DMS153 (cell line): Measurements from ENCODE around the gene COL4A1.

Experiments used
- DNase-seq: peaks from one replicate; lab custom pipeline; 2025; lab: John Stamatoyannopoulos, UW

Gene COL4A1

DNA sequence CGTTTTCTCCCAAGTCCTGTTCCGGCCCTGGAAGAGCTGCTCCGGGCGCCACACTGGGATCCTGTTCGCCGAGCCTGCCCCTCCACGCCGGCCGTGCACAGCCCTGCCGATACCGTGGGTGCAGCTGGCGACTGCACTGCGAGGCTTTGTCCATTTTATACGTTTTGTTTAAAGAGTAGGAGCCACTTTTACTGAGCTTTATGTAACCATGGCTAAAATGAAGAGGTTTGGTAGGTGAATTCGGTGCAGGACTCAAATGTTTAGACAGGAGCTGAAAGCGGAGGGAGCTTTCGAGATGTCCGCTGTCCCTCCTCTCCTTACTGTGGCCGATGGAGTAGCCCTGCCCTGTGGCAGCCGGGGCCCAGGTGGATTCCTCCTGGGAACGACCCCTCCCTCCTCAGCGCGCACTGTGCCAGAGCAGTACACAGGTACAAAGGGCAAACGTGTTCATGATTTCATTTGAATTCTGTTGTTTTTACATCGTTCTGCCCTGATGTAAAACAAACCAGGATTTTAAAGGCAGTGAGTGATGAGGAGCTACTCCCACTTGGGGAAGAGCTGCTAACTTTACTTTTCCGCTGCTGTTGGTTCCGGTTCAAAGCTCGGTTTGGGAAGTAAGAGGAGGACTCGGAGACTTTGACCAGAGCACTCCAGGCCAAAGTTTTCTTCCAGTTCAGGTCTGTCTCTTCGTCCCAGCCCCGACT, 1.9 kb upstream of the COL4A1 start:
- DNase-seq: no peak

DNA sequence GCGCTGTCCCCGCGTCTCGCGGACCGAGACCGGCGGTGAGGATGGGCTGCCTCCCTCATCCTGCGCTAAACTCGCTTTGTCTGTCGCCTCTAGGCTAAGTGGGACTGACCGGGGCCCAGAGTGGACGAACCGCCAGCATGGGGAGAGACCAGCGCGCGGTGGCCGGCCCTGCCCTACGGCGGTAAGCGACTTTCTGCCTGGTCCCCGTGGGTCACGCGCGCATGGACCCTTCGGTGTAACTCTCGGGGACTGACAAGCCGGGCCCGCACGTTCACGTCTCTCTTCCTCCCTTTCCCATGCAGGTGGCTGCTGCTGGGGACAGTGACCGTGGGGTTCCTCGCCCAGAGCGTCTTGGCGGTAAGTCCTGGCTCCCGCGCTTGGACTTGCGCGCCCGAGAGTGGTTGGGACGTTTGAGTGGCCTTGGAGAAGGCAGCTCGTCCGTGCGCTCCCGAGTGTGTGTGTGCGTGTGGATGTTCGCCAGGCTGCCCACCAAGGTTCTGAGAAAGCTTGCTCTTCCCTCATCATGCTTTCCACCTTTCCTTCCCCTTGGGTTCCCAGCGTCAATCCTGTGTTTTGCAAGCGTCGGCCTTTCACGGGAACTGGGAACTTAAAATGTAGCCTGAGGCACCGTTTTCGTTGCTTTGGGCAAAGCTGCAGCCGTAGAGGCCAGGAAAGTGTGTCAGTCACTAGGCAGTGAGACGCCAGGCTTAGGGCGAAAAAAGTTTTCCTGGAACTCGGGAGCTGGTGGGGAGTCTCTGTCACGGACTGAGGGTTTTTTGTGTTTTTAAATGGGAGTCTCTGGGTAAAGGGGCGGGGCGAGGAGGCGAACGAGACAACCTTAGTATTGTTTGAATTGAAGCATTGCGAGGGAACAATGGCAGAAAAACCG, 1.1 kb upstream of the COL4A1 start:
- DNase-seq: no peak

DNA sequence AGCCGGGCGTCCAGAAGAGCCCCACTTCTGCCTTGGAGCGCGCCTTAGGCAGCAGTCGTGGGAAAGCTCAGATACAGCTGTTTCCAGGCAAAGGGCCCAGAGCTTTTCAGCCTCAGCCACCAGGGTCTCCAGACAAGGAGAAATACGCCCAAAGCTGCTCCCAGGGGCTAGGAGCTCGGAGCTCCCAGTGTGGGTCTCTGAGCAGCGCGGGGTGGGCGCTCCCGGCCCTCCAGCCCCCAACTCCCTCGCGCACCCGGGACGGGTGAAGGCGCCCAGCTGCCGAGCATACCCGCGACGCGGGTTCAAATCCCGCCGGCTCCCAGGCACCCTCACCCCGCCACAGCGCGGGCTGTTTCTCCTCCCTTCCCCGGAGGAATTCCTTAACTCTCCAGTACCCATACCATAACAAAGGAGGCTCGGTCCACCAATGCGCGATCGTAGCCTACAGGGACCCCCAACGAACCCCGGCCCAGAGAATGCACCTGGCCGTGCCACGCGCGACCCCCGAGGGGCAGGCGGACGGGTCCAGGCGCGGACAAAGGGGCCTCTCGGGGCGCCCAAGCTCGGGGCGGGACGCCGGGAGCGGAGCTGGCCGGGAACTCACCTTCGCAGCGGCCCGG, 507 bp downstream of the COL4A1 start:
- DNase-seq: no peak

DNA sequence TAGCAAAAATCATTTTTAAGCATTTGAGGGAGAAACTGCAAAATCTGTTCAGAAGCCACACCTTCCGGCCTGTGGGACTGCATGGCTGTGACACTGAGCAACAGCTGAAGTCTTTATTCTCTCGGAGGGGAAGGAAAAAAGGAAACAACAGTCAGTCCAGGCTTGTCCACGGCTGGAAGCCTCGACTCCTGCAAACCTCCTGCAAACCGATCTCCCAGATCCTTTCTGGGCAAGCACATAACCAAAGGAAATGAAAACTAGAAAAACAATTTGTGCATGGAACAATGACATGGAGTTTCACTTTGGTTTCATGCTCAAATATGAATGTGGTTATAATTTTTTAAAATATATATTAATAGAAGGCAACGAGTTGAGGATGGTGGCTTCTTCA, 1.0 kb downstream of the COL4A1 start:
- no peak for DNase-seq

DNA sequence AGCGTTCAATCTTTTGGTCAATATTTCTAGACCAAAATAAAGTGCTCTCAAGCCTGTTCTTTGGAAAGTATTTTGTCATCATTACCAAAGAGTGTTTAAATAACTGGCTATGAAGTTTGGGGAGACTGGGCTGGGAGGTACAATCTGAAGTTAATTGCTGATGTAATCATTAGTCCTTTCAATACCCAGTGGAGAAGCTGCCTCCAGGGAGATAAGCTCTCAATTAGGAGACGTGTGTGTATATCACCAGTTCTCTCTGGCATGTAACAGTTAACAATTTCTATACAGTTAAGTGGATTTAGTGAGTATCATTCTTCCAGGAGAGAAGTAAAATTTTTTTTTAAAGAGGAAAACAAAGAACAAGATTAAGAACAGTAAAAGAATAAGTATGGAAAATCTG, 1.4 kb downstream of the COL4A1 start:
- no peak for DNase-seq

DNA sequence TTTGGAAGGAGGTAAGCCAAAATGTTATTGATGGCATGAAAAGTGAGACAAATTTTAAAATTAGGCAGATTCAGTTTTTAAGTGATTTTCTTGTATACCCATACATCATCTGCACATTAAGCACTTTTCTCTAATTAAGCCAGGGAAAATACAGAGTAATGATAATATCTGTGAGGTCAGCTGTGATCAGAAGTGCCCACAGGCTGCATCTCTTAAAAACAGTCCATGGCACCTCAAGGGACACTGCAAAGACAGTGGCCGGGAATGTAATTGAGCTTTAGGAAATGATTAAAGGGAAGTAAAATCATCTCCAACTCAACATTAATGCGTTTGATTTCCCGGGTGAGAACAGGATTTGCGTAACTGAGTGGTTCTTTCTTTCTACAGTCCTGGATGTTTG, 2.0 kb downstream of the COL4A1 start:
- no peak for DNase-seq

DNA sequence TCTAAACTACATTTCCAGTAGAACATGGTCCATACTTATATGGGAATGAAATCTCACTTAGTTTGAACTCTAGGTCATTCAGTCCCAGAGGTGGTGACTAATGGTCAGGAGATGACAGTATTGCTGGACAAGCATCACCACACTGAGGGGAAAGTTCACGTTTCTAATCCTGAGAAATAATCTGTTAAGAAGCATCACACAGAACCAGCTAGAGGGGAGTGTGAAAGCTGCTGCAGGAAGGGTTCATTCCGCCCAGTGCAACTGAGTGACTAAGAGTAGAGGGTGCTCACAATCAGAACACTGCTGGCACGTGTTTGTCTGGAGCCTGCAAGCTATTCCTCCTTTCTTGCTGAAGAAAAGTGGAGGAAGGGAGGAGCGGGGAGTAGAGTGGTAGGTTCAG, 2.7 kb downstream of the COL4A1 start:
- no peak for DNase-seq

DNA sequence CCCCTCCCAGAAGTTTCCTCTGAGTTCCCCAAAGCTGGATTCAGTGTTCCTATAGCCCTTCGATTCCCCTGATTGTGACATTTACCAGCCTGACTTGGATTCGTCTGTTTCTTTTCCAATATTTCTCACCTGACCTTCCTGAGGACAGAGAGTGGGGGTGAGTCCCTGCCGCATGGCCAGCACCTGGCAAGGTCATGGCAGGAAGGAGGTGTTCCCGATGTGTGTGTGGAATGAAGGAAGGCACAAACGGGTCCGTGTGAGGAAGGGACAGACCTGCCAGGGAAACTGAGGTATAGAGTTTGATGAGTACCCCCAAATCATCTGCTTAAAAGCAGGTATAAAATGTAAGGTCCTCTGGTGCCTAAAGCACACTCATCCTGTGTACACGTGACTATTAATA, 3.3 kb downstream of the COL4A1 start:
- no peak for DNase-seq

DNA sequence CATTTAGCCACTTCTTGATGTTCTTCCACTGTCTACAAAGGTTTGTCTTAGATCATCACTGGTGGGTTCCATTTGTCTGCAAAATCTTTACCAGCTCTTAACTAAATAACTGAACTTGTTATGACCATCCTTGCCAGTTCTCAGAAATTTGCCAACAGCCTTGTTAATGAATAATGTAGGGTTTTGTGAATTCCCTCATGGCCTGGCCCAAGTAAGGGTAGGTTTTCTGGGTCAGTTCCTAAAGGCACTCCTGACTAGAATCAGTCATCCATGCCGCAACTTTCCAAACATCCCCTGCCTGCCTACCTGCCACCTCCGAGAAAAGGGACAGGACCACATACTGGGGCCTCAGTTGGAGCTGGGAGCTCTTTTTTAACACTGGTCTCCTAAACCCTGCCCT, 4.0 kb downstream of the COL4A1 start:
- no peak for DNase-seq

DNA sequence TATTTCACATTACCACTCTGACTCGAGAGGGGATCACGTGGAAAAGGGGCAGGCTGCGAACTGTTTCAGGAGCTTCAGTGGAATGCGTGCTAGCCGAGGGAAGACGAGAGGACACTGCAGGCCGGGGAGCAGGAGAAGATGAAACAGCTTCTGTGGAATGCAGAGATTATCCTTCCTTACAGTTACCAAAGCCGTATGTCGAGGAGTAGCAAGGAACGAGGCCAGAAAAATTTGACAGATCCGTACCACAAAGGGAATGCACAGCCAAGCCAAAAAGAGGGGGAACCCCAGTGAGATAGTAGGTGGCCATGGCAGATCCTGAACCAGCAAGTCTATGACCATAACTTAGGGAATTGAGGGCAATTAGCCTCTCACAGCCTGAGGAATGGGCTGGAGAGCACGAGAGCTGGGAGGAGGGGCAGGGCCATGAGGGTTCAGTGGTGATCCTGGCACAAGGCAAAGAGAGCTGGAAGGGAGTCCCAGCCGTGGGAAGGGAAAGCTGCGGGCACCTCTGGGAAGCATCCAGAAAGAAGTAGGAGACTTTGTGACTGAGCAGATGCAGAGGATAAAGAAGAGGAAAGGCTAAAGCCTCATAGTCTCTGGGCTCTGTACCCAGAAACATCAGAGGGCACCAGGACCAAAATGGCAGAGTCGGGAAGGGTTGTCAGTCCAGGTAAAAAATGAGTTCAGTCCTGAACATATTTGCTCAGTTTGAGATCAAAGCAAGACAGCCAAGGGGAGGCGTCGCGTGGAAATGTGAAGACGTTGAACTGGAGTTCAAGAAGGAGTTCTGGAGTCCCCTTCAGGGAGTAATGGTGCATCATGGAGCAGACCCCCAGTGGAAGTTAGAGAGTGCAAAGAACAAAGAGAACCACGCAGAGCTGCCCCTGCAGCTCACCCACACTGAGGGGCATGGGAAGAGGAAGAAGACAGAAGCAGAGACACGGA, 5.1 kb downstream of the COL4A1 start:
- no peak for DNase-seq

DNA sequence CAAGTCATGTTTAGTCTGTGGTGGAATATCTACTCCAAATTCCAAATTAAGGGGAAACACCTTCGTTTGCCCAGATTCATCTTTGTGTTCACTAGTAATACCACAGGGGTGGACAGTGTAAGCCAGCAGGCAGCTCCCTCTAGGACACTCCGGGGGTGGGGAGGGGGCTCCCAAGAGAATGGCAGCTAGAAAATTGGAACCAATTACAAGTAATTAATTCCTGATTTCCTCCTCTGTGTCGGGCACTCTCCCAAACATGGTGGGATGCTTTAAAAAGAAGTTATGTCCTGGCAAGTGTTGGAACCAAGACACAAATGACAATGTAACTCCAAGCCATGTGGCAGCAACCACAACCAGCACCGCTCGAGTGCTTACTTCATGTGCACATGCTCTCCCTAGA, 5.9 kb downstream of the COL4A1 start:
- no peak for DNase-seq

DNA sequence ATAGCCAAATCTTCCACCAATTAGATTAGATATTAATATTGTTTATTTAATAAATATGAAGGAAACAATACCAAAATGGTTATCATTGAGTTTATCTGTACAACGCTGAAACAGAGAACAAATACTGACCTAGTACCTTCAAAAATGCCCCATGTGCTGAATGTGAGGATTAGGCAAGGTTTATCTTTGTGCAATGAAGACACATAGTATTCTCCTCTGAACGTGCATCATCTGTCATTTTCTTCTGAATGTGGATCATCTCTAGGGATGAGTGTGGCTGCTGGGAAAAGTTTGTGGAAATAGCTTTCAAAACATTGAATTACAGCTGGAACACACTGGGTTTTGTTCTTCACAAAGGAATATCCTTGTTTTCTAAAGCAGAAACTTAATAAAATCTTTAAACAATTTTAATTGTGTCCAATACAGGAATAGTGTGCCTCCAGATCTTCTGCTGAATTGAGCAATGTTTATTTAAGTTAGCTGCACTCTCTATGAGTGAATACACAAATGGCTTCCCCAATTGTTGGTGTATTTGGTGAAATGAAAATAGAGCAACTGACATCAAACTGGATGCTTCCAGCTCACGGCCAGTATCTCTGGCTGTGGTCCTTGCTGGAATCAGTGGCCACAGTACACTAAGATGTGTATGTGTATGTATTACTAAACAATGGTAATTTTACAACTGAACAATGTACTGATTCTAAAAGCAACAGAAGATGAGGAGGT, 6.7 kb downstream of the COL4A1 start:
- no peak for DNase-seq

DNA sequence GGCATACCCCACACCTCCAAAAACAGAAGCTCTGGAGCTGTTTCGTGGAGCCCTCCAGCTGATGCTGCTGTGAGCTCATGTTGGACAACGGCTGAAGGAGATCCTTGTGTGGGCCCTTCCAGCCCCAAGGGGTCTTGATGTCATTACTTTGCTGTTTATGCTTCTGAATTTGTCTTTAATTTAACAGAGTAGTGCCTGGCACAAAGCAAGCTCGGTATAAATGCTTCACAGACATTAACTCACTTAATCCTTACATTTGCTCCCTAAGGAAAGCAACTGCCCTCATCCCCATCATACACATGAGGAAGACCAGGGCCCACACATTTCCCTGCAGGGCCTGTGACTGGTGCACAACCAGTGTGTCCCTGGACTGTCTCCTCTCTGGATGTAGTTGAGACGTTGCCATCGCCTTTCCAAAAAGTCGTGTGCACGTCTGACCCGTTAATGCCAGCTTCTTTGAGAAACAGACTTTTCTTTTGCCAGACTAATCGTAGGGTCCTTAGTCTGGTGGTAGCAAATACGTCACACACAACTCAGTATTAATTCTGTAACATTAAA, 7.6 kb downstream of the COL4A1 start:
- DNase-seq: no peak

DNA sequence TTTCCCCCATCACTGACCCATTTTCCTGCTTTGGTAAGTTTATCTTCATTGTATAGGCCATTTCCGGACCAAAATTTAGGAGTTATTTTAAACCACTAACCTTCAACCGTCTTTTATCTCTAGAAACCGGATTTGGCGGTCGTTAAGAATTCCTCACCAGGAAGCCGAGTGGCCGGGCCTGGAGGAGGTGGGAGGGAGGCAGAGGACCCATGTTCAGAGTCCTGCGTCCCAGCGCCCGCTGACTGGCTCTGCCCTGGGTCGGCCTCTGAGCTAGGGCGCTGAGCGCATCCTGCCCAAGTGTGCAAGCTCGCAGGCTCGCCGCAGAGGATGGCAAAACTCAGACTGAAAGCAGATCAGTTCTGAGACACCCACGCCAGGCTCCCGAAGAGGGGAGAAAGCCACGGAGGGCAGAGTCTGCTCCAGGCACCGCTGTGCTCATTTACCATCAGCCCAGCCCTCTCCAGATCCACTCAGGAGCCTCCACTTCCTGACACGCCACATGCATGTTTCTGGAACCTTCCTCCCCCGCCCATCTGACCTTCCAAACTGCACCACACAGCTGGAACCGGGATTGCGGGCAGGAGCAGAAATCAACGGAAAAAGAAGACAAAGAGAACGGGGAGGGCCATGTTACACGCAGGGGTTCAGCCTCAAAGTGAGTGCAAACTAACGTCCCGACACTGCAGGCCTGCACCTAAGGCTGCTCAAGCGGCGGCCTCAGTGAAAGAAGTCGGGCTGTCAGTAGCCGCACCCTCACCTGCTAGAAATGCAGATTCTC, 8.3 kb downstream of the COL4A1 start:
- DNase-seq: no peak

DNA sequence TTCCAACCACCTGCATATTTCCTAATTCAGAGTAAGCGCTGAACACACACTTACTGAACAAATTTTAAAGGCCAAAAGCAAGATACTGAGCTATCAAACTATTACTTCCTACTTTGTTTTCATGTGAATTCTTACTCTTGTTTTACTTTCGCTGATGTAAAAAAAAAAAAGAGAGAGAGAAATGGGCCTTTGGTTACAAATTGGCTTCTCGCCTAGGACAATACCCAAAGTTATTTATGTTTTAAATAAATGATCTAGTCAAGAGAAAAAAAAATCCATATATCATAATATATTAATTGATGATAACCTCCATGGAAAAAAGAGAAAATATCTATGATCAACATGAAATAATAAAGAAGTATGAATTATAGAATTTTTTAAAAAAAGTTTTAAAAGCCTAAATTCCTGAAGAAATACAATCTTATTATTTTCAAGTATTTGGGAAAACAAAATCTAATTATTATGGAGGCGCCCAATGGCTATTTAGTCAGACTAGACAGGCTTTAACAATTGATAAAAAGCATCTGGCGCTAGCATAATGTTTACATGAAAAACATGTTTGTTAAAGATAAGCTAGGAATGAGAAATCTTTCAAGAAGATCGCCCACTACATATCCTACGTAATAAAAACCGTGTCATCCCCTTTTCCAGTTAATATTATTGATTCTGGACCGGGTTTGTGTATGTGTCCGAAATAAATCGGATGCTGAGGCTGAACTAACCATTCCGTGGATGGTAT, 9.0 kb downstream of the COL4A1 start:
- no peak for DNase-seq

DNA sequence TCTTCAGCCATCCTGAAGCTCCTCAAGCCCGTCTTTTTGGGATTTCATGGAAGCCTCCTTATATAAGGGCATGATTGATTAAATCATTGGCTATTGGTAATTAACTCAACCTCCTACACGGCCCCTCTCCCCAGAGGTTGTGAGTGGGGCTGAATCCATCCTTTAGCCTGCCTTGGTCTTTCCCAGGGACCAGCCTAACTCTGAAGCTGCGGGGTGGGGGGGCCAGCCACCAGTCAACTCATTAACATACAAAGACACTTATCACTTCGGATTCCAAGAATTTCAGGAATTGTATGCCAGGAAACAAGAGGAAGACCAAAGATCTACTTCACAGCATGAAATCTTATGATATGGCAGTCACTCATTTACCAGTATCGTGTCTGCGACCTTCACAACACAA, 9.9 kb downstream of the COL4A1 start:
- DNase-seq: no peak

DNA sequence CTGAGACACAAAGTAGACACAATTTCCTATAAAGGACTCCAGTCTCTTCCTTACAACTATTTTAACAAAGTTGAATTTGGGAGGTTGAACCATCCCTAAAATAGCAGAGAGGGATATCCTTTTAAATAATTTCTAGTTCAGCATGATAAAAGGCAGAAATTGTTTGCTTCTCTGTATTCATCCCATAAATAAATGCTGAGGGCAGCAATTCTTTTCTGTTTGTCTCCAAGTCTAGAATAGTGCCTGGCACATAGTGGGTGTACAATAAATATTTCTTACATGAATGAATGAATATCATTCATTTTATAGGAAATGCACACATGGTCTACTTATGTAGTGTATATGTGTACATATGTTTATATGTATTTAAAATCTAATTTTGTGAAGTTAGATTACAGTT, 12.3 kb downstream of the COL4A1 start:
- DNase-seq: no peak

DNA sequence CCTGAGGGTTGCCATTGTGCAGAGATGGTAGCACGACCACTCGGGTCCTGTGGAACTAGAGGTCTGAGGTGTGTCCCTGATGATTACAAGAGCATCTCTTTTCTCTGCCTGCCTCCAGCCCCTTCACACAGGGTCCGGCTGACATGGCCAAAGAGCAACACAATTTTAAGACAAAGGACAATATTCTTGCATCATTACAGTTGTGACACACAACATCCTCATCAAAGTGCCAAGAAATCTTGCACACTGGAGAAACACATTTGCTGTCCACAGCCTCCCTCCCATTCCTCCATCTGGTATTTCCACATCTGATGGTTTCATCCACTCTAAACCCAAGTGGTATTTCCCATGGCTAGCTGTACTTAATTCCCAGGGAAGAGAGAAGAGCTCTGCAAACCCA, 12.8 kb downstream of the COL4A1 start:
- DNase-seq: no peak

DNA sequence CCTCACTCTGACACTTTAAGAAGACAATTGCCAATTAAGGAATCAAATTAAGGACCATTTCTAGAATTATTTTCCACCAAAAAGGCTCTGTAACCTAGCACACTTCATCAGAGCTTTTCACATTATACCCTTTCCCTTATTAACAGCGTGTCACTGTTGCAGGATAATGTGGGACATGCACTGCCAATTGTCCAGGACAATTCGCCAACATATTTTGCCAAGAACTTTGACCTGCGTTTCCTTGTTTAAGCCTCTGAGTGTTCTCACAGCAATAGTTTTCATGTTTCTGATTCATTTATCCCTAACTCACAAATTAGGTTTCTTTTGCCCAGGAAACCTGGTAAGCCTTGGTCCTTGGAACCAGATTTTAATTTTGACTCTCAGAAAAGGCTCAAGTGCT, 13.3 kb downstream of the COL4A1 start:
- DNase-seq: no peak

DNA sequence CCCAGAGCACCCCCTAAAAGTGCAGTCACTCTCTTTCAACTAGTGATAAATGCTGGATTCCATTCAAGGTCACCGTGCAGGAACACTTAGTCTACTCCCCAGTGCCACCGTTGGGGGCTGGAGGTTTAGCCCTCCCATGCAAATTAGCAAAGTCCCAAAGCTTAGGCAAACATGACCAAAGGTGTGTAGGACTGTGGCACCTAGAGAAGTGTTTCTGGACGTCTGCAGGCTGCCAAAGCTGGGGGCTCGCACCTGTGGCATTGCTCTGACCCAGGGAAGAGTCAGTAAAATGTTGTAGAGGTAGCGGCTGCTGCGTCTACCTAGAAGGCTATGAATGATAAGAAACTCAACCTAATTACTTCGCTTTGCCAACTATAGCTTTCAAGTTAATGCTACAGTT, 13.9 kb downstream of the COL4A1 start:
- no peak for DNase-seq
